BLaER1 (cell line): Measurements from ENCODE around the gene PHYHD1.

ENCODE experiments used
- H3K27ac ChIP-seq: shearing (Covaris generic); formaldehyde crosslinking; 2 replicates; pipeline ENCODE4 v1.8.1; 2022
- H3K27me3 ChIP-seq: shearing (Covaris generic); formaldehyde crosslinking; 2 replicates; pipeline ENCODE4 v1.8.1; 2022
- H3K36me3 ChIP-seq: shearing (Covaris generic); formaldehyde crosslinking; 2 replicates; pipeline ENCODE4 v1.8.1; 2022
- H3K4me1 ChIP-seq: shearing (Covaris generic); formaldehyde crosslinking; 2 replicates; pipeline ENCODE4 v1.8.1; 2022
- H3K4me2 ChIP-seq: shearing (Covaris generic); formaldehyde crosslinking; 2 replicates; pipeline ENCODE4 v1.8.1; 2022
- H3K4me3 ChIP-seq: shearing (Covaris generic); formaldehyde crosslinking; 2 replicates; pipeline ENCODE4 v1.8.1; 2022
- H3K9ac ChIP-seq: shearing (Covaris generic); formaldehyde crosslinking; 2 replicates; pipeline ENCODE4 v1.8.1; 2022
- H3K9me3 ChIP-seq: shearing (Covaris generic); formaldehyde crosslinking; 2 replicates; pipeline ENCODE4 v1.8.1; 2022
- H4K20me1 ChIP-seq: shearing (Covaris generic); formaldehyde crosslinking; 2 replicates; pipeline ENCODE4 v1.8.1; 2022
- Cebpa-rat ChIP-seq: shearing (Covaris generic); IDR thresholded peaks from 2 replicates; pipeline ENCODE4 v1.8.1; 2022

The PHYHD1 gene

GRCh38 chr9:128911529-128912035, 9.2 kb upstream of the PHYHD1 start:
- no peaks in the 10 kb centered on the region for H3K27me3 ChIP-seq
- H4K20me1 ChIP-seq = peaks cover 69% of the 10 kb centered on the region
- peak overlapping the region; percentile 53 for H3K27ac ChIP-seq
- no peak for TF ChIP-seq Cebpa-rat
- no peak overlapping the region for H3K9ac ChIP-seq
- H3K36me3 ChIP-seq = peaks cover 99% of the 10 kb centered on the region
- H3K9me3 ChIP-seq = no peaks in the 10 kb centered on the region
- peak overlapping the region; percentile 40 for H3K4me2 ChIP-seq
- no peak overlapping the region for H3K4me3 ChIP-seq
- H3K4me1 ChIP-seq = peaks cover 22% of the 10 kb centered on the region

GRCh38 chr9:128912270-128912853, 8.4 kb upstream of the PHYHD1 start:
- Histone ChIP-seq H3K27ac (no peak overlapping the region), H3K36me3 (peaks cover 99% of the 10 kb centered on the region), H3K9me3 (no peaks in the 10 kb centered on the region), H3K4me1 (peaks cover 24% of the 10 kb centered on the region), H3K9ac (no peak overlapping the region), H3K27me3 (no peaks in the 10 kb centered on the region), H4K20me1 (peaks cover 61% of the 10 kb centered on the region), H3K4me3 (no peak overlapping the region), H3K4me2 (no peak overlapping the region)
- TF ChIP-seq Cebpa-rat = no peak

- Histone ChIP-seq H3K9ac (no peak overlapping the region), H3K4me3 (no peak overlapping the region), H3K4me2 (no peak overlapping the region), H3K9me3 (no peaks in the 10 kb centered on the region), H4K20me1 (peaks cover 52% of the 10 kb centered on the region), H3K27me3 (no peaks in the 10 kb centered on the region), H3K36me3 (peaks cover 99% of the 10 kb centered on the region), H3K4me1 (peaks cover 33% of the 10 kb centered on the region), H3K27ac (peak overlapping the region; percentile 55; the same call in 1 of the 2 replicates)
- no peak for TF ChIP-seq Cebpa-rat
Observed at GRCh38 chr9:128913048-128913900, 7.5 kb upstream of the PHYHD1 start.

DNA sequence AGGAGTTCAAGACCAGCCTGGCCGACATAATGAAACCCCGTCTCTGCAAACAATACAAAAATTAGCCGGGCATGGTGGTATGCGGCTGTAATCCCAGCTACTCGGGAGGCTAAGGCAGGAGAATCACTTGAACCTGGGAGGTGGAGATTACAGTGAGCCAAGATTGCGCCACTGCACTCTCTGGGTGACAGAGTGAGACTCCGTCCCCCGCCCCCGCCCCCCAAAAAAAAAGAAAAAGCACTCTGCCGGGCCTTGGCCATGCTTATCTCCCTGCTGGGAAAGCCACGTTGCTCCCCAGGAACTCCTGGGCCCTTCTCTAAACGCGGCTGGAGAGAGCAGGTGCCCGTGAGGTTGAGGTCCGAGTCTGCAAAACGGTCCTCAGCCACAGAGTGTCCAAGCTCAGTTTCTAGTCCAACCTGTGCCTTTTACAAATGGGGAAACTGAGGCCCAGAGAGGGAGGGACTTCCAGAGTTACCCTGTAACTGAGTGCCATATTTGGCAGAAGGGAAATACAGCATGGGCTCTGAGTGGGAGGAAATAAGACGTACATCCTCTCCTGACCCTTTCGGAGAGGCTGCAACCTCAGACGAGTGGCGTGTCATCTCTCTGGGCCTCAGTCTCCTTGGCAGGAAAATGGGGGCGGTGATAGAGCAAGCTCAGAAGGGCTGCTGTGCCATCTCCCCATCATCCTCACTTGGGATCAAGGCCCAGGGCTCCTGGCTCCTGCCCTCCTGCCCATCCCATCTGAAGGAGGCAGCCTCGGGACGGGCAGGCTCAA, 6.6 kb upstream of the PHYHD1 start:
- Histone ChIP-seq H3K27ac (no peak overlapping the region), H3K4me2 (no peak overlapping the region), H3K4me1 (peaks cover 43% of the 10 kb centered on the region), H4K20me1 (peaks cover 43% of the 10 kb centered on the region), H3K27me3 (no peaks in the 10 kb centered on the region), H3K36me3 (peaks cover 90% of the 10 kb centered on the region), H3K9me3 (no peaks in the 10 kb centered on the region), H3K4me3 (no peak overlapping the region), H3K9ac (no peak overlapping the region)
- TF ChIP-seq Cebpa-rat = no peak

GRCh38 chr9:128916204-128916603, 4.6 kb upstream of the PHYHD1 start:
- Histone ChIP-seq H3K4me2 (no peak overlapping the region), H3K4me3 (no peak overlapping the region), H3K4me1 (peaks cover 48% of the 10 kb centered on the region), H3K9ac (no peak overlapping the region), H3K27ac (peak overlapping the region; percentile 66), H3K36me3 (peaks cover 69% of the 10 kb centered on the region), H3K27me3 (no peaks in the 10 kb centered on the region), H3K9me3 (no peaks in the 10 kb centered on the region), H4K20me1 (peaks cover 23% of the 10 kb centered on the region)
- no peak for TF ChIP-seq Cebpa-rat

DNA sequence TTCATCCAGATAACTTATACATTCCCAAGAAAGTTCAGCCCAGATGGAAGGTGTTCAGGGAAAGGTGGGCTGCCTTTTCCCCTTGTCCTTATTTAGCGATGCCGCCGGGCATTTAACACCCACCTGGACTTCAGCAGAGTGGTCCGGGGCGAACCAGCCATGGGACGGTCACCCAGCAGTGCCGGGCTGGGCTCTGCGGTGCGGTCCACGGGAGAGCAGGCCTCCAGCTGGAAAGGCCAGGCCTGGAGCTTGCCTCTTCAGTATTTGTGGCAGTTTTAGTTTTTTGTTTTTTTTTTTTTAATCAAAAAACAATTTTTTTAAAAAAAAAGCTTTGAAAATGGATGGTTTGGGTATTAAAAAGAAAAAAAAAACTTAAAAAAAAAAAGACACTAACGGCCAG, 4.0 kb upstream of the PHYHD1 start:
- Histone ChIP-seq H3K4me2 (no peak overlapping the region), H3K9ac (no peak overlapping the region), H4K20me1 (peaks cover 17% of the 10 kb centered on the region), H3K4me3 (no peak overlapping the region), H3K9me3 (no peaks in the 10 kb centered on the region), H3K36me3 (peaks cover 64% of the 10 kb centered on the region), H3K27ac (peak overlapping the region; percentile 66; the same call in 1 of the 2 replicates), H3K4me1 (peaks cover 48% of the 10 kb centered on the region), H3K27me3 (no peaks in the 10 kb centered on the region)
- no peak for TF ChIP-seq Cebpa-rat

DNA sequence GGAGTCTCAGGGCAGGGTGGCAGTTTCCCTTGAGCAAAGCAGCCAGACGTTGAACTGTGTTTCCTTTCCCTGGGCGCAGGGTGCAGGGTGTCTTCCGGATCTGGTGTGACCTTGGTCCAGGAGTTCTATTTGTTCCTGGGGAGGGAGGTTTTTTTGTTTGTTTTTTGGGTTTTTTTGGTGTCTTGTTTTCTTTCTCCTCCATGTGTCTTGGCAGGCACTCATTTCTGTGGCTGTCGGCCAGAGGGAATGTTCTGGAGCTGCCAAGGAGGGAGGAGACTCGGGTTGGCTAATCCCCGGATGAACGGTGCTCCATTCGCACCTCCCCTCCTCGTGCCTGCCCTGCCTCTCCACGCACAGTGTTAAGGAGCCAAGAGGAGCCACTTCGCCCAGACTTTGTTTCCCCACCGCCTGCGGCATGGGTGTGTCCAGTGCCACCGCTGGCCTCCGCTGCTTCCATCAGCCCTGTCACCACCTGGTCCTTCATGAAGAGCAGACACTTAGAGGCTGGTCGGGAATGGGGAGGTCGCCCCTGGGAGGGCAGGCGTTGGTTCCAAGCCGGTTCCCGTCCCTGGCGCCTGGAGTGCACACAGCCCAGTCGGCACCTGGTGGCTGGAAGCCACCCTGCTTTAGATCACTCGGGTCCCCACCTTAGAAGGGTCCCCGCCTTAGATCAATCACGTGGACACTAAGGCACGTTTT, 3.5 kb upstream of the PHYHD1 start:
- Histone ChIP-seq H3K27ac (peak overlapping the region; percentile 66; the same call in 1 of the 2 replicates), H3K9me3 (no peaks in the 10 kb centered on the region), H3K4me1 (peaks cover 48% of the 10 kb centered on the region), H4K20me1 (peaks cover 12% of the 10 kb centered on the region; the same call in 1 of the 2 replicates), H3K27me3 (no peaks in the 10 kb centered on the region), H3K9ac (no peak overlapping the region), H3K4me2 (no peak overlapping the region), H3K4me3 (no peak overlapping the region), H3K36me3 (peaks cover 59% of the 10 kb centered on the region)
- no peak for TF ChIP-seq Cebpa-rat

- H3K4me1 ChIP-seq = peaks cover 59% of the 10 kb centered on the region
- no peaks in the 10 kb centered on the region for H3K9me3 ChIP-seq
- H3K36me3 ChIP-seq = peaks cover 42% of the 10 kb centered on the region
- peak overlapping the region; percentile 87 for H3K27ac ChIP-seq
- TF ChIP-seq Cebpa-rat = no peak
- no peaks in the 10 kb centered on the region for H4K20me1 ChIP-seq
- no peaks in the 10 kb centered on the region for H3K27me3 ChIP-seq
- H3K4me3 ChIP-seq = no peak overlapping the region
- H3K4me2 ChIP-seq = peak overlapping the region; percentile 72
- peak overlapping the region; percentile 63 for H3K9ac ChIP-seq
Observed at GRCh38 chr9:128918921-128919320, 1.9 kb upstream of the PHYHD1 start.

DNA sequence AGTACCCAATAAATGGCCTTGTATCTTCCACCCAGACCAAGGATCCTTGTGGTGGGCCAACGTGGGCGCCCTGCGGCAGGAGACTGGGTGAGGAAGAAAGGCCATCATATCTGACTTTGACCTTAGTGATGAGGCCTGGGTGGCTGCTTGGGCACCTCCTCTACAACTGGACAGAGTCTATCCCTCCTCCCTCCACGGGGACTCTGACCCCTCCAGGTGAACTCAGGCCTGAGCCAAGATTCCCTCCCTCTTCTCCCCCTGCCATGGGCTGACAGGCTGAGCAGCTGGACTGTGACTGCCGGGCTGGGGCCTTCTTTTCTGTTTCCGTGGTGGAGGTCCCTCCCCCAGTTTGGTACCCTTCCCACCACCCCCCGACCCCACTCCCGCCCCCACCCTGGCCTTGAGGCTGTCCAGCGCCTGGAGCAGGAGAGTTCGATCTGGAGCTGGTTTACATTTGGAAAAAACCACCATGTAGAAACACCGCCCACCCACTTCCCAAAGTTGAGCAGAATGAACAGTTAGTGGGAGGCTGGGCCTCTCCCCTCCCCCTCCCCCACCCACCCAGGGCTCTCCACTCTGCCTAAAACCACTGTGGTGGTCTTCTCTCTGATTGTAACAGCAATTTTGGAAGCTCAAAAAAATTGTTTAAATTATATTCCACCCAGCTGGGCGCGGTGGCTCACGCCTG, 1.2 kb upstream of the PHYHD1 start:
- Histone ChIP-seq H3K4me3 (no peak overlapping the region), H3K9ac (peak overlapping the region; percentile 63), H3K9me3 (no peaks in the 10 kb centered on the region), H3K27me3 (no peaks in the 10 kb centered on the region), H3K4me1 (peaks cover 59% of the 10 kb centered on the region), H3K36me3 (peaks cover 36% of the 10 kb centered on the region), H3K27ac (peak overlapping the region; percentile 98), H3K4me2 (peak overlapping the region; percentile 97), H4K20me1 (no peaks in the 10 kb centered on the region)
- no peak for TF ChIP-seq Cebpa-rat
